HG02870 (cell line): ENCODE data around the gene NOS3.
"Not testable (repeated sequence)": the region's sequence is repeated elsewhere in the genome, so short reads cannot be mapped to it uniquely, and the experiment has no call there.

Experiments used
- ATAC-seq: cut with Tn5 transposase; IDR thresholded peaks from one replicate; pipeline ENCODE4 v1.9.1; 2021; ENCODE audit warnings: mild to moderate bottlenecking, moderate library complexity; ENCODE audit not compliant: unreplicated experiment

NOS3 gene

GRCh38 chr7:151013733-151014497 is 23.1 kb downstream of the NOS3 start:
- ATAC-seq, result no peak

DNA sequence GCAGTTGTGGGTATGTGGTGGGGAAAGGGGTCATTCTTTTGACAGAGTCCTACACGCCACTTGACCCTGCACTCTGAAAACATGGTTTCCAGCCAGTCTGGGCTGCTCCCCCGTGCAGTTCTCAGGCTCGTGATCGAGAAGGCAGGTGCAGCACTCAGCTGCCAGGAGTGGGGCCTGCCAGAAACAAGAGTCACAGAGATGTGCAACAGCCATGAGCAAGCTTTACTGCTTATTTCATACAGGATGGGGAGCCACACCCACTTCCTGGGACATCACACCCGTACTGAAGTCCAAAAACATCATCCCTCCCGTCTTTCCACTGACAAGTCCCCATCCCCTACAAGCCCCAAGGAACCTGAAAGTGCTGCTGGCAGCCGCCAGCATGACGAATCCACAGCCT is 24.1 kb downstream of the NOS3 start:
- no peak for ATAC-seq

DNA sequence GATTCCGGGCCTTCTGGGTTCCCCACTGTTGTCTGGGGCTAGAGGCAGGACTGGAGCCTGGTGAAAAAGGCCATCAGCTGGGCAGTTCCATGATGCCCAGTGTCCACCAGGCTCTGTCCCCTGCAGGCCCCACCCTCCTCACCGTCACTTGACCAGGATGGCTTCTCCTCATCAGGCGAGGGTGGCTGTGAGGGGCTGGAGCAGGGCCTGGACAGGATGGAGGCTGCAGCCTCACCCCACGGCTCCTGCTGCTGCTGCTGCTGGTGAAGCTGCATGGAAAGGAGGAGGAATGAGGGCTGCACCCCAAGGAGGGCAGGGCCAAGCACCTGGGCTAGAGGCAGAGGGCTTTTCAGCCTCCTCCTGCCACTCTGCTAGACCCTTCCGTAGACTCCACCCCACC is 25.1 kb downstream of the NOS3 start:
- no peak for ATAC-seq

- no peak for ATAC-seq
These were observed 25.7 kb downstream of the NOS3 start for GRCh38 chr7:151016505-151016904.

- ATAC-seq, result no peak
These were observed 26.1 kb downstream of the NOS3 start for GRCh38 chr7:151016942-151017341.

- ATAC-seq, result no peak
These were observed 26.6 kb downstream of the NOS3 start for GRCh38 chr7:151017370-151017952.

DNA sequence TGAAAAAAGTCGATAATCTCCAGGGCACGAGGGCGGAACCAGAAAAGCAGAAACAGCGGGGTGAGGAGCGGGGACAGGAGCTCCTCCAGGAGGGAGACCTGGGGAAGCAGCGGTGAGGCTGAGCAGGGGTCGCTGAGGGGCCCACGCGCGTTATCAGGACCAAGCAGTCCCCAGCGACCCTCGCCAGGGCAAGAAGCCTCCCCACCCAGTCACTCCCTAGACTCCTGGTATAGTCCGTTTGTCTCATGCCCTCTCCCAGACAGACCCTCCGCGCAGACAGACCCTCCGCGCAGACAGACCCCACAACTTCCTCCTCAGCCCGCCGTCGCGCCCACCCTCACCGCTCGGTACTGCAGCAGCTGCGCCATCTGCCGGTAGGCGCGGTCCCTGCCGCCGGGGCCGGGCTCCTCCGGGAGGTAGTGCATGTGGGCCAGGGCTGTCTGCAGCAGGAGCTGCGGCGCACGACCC is 27.2 kb downstream of the NOS3 start:
- peak; percentile 42 for ATAC-seq

DNA sequence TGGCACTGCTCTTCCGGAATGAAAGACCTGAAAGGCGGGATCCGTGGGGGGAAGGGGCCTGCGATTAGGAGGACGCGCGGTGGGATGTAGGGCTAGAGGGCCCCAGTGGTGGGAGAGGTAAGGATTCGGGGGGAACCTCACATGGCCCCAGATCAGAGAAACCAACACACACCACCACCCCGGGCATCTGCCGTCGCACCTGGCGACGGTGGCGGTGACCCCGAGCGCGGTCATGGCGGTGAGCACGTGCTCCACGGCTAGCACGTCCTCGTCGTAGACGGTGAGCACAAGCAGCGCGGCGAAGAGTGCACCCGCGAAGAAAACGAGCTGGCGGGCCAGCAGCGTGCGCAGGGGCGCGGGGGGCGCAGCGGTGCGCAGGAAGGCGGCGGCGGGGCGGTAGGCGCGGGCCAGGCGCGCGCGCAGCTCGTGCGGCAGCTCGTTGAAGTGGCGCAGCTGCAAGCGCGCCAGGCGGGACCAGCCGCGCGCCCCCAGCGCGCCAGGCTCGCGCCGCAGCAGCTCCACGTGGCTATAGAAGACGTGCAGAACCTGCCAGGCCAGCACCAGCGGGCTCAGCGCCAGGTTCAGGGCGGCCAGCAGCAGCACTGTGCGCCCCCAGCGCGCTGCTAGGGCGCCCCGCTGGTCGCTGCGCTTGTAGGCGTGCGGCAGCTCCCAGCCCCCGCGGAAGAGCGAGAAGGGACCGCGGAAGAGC is 27.8 kb downstream of the NOS3 start:
- ATAC-seq, result no peak

DNA sequence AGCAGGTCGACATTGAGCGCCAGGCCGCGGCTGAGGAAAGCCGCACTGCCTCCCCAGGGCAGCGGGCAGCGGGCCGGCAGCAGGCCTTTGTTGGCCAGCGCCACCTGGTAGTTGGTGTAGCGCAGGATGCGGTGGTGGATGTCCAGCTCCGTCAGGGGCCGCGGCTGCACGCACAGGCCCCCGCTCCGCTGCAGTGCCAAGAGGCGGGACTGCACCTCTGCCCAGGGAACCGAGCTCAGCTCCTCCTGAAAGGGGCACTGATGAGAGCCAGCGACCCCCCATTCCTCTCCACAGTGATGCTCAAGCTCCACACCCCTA is 28.3 kb downstream of the NOS3 start:
- ATAC-seq, result no peak

DNA sequence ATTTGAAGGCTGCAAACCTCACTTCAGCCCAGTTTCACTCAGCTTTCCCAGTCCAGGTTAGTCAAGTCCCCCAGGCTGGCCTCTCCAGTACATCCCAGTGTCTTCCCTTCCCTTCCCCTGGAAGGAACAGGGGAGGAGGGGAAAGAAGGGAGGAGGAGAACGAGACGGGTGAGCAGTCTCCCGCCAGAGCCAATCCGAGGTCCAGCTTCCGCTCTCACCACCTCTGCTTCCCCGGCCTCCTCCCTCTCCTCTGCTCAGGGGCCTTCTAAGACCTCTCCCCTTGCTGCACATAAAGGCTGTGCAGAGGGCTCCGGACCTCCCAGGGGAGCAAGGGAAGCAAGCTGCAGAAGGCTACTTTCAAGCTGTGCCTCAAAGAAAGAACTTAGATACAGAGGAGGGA is 29.4 kb downstream of the NOS3 start:
- ATAC-seq, result no peak

- ATAC-seq, result no peak
These were observed 32.4 kb downstream of the NOS3 start for GRCh38 chr7:151023232-151023631.

DNA sequence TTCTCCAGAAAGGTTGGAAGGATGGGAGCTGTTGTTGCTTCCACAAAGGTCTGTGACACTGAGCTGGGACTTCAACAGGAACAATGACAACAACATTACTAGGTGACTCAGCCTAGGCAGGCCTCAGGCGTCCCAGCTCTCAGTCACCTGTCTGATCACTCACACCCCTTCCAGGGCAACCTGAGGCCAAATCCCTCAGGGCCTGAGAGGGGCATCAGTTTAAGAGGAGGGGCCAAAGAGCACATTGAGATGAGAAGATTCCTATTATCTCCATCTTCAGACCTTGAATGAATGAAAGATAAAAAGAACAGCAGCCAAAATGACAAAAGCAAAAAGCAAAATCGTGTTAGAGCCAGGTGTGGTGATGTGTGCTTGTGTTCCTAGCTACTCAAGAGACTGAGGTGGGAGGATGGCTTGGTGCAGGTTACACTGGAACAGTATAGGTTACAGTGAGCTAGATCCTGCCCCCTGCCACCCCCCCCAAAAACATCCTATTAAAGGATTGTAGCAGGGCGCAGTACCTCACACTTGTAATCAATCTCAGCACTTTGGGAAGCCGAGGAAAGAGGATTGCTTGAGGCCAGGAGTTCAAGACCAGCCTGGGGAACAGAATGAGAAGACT is 33.7 kb downstream of the NOS3 start, which contains the start of gene ATG9B:
ATG9B (minus strand) TSS at position 60 of the 622 bp plus-strand sequence. CDS start 71 bp downstream, outside the sequence.
- ATAC-seq, result no peak

GRCh38 chr7:151025924-151026671 is 35.3 kb downstream of the NOS3 start:
- ATAC-seq, result no peak

DNA sequence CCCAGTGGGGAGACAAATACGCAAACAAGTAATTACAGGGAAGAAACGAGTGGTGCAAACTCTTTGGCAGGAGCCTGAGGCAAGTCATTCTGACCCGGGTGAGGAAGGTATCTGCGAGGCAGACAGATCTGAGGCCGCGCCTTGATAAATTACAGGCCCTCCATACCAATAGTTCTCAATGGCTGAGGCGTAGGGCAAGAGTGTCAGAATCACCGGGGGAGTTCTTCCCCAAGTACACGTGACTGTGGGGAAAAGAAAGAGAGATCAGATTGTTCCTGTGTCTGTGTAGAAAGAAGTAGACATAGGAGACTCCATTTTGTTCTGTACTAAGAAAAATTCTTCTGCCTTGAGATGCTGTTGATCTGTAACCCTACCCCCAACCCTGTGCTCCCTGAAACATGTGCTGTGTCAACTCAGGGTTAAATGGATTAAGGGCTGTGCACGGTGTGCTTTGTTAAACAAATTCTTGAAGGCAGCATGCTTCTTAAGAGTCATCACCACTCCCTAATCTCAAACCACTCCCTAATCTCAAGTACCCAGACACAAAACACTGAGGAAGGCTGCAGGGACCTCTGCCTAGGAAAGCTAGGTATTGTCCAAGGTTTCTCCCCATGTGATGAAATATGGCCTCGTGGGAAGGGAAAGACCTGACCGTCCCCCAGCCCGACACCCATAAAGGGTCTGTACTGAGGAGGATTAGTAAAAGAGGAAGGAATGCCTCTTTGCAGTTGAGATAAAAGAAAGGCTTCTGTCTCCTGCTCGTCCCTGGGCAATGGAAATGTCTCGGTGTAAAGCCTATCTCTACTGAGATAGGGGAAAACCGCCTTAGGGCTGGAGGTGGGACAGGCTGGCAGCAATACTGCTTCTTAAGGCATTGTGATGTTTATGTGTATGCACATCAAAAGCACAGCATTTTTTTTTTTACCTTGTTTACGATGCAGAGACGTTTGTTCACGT is 36.2 kb downstream of the NOS3 start:
- ATAC-seq, result not testable (repeated sequence)

DNA sequence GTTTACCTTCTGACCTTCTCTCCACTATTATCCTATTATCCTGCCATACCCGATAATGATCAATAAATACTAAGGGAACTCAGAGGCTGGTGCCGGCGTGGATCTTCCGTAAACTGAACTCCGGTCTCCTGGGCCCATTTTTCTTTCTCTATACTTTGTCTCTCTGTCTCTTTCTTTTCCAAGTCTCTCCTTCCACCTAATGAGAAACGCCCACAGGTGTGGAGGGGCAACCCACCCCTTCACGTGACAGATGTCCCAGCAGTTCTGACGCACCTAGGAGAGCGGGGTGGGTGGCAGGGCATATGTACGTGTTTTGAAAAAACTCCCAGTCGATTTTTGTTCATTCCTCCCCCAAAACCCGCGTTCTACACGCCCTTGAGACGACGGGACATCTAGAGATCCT is 36.9 kb downstream of the NOS3 start:
- ATAC-seq, result peak; percentile 1

DNA sequence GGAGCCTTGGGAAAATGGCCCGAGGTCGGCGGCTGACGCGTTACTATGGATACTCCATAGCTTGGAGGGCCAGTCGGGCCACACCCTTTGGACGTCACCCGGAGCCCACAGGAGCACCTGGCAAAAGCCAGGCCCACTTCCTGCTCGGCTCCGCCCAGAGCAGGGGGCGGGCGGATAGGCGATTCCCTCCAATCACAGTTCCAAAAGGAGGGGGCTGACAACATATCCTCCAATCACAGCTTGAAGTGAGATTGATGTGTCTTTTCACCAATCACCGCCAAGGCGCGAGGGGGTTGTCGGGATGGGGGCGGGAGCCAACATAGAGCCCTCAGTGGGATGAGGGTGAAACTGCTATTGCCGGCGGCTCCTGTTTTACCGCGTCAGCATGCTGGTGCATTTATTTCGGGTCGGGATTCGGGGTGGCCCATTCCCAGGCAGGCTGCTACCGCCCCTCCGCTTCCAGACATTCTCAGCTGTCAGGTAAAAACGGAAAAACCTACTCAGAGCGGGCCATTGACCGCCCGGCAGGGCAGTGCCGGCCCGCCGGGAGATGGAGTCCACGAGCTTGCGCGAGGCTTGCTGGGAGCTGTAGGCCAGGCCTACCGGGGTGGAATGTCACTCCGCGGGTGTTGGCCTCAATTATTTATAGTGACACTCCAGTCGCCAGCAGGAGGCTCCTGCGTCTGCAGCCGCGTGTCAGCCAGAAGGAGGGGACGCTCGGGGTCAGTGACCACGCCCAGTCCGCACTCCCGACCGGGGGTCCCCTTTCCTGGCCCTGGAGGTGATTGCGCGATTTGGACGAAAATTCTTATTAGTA is 37.5 kb downstream of the NOS3 start, which contains the start of gene ABCB8:
ABCB8 (plus strand) TSS at position 320 of the 817 bp plus-strand sequence; CDS start at position 386, 66 bp downstream.
- peak; percentile 93 for ATAC-seq

- ATAC-seq, result no peak
These were observed 38.2 kb downstream of the NOS3 start for GRCh38 chr7:151028948-151029501.

DNA sequence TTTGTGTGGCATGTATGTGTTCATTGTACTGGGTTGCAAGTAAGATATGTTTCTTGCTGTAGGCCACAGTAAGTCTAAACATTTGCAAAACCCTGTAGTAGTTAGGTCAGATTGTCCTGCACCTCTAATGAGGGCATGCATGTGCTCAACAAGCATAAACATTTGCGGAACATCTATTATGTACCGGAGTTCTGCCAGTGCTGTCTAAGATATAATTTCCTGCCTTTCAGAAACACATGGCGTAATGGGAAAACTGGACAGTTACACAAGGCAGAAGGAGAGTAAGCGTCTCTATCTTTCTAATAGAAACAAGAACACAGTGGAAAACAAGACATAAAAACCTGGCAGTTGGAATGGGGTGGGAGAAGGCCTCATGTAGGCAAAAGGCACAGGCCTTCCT is 40.2 kb downstream of the NOS3 start:
- ATAC-seq, result no peak
